ENCODE measurements around the gene NT5M. TPM values are rescaled to one million over a fixed set of nuclear protein-coding genes. Genes with fewer than 3 reads are reported as not detected.

NT5M gene
- total and polyA plus RNA-seq, 11 donors: 4.1 to 15.1 (median 7.6) TPM

GRCh38 chr17:17386094-17386800 is 83.1 kb downstream of the NT5M start:
- intact Hi-C loops (cut with DNase I): no loop called here
- WGBS, 4 donors: 72 to 87% (median 80%) methylated on average over 15 of the region's 15 CpGs
- TF ChIP-seq POLR2A (IDR thresholded peaks at IDR 0.05) (no peak), CTCF (IDR thresholded peaks at IDR 0.05) (no peak)
- ATAC-seq (peak in 3 of 4 donors; percentile 50 to 55 (median 51)), DNase-seq (peak; percentile 56 to 77 (median 69))
- H3K4me3 ChIP-seq: no peak overlapping the region
- no peaks in the 10 kb centered on the region for H3K27me3 ChIP-seq
- peaks cover 0 to 12% (median 0%) of the 10 kb centered on the region in 12 donors for H3K4me1 ChIP-seq
- H3K36me3 ChIP-seq: no peaks in the 10 kb centered on the region
- peak overlapping the region in 7 of 12 donors; percentile 16 to 65 (median 47) for H3K27ac ChIP-seq
- H3K9me3 ChIP-seq: no peaks in the 10 kb centered on the region

- no peaks in the 10 kb centered on the region for H3K9me3 ChIP-seq
- H3K27ac ChIP-seq: peak overlapping the region in 1 of 12 donors; percentile 8
Observed at GRCh38 chr17:17387017-17387497, 83.9 kb downstream of the NT5M start.

GRCh38 chr17:17387498-17388362 is 84.6 kb downstream of the NT5M start:
- DNase-seq (peak in 2 of 5 donors; percentile 33 to 61), ATAC-seq (peak in 2 of 4 donors; percentile 27 to 31)

More at GRCh38 chr17:17387017-17387497, 83.9 kb downstream of the NT5M start:
- H3K4me3 ChIP-seq: no peak overlapping the region
- no peaks in the 10 kb centered on the region for H3K27me3 ChIP-seq
- TF ChIP-seq POLR2A (IDR thresholded peaks at IDR 0.05) (no peak), CTCF (IDR thresholded peaks at IDR 0.05) (no peak)
- intact Hi-C loops (cut with DNase I): no loop called here
- no peaks in the 10 kb centered on the region for H3K36me3 ChIP-seq
- WGBS, 4 donors: 85 to 92% (median 88%) methylated on average over 7 of the region's 7 CpGs
- peaks cover 0 to 12% (median 0%) of the 10 kb centered on the region in 12 donors for H3K4me1 ChIP-seq
- DNase-seq: peak in 1 of 5 donors; percentile 49
- no peak for ATAC-seq

More at GRCh38 chr17:17387498-17388362, 84.6 kb downstream of the NT5M start:
- no peaks in the 10 kb centered on the region for H3K9me3 ChIP-seq
- H3K36me3 ChIP-seq: no peaks in the 10 kb centered on the region
- no peaks in the 10 kb centered on the region for H3K27me3 ChIP-seq
- TF ChIP-seq CTCF (IDR thresholded peaks at IDR 0.05) (peak in 2 of 12 donors; percentile 21 to 35), POLR2A (IDR thresholded peaks at IDR 0.05) (no peak)
- WGBS, 4 donors: 69 to 77% (median 73%) methylated on average over 12 to 15 of the region's 15 CpGs
- no peak overlapping the region for H3K4me3 ChIP-seq
- peaks cover 0 to 12% (median 0%) of the 10 kb centered on the region in 12 donors for H3K4me1 ChIP-seq
- intact Hi-C loops (cut with DNase I): no loop called here
- H3K27ac ChIP-seq: peak overlapping the region in 5 of 12 donors; percentile 2 to 52 (median 39)

All from heart left ventricle (tissue), 16 donors.